ENCODE data around the gene EVA1C.
"Not testable (repeated sequence)": the region's sequence is repeated elsewhere in the genome, so short reads cannot be mapped to it uniquely, and the experiment has no call there.

Gene EVA1C
- total RNA-seq, result 14.1 to 20.7 (median 14.6) reads per million in 4 experiments

DNA sequence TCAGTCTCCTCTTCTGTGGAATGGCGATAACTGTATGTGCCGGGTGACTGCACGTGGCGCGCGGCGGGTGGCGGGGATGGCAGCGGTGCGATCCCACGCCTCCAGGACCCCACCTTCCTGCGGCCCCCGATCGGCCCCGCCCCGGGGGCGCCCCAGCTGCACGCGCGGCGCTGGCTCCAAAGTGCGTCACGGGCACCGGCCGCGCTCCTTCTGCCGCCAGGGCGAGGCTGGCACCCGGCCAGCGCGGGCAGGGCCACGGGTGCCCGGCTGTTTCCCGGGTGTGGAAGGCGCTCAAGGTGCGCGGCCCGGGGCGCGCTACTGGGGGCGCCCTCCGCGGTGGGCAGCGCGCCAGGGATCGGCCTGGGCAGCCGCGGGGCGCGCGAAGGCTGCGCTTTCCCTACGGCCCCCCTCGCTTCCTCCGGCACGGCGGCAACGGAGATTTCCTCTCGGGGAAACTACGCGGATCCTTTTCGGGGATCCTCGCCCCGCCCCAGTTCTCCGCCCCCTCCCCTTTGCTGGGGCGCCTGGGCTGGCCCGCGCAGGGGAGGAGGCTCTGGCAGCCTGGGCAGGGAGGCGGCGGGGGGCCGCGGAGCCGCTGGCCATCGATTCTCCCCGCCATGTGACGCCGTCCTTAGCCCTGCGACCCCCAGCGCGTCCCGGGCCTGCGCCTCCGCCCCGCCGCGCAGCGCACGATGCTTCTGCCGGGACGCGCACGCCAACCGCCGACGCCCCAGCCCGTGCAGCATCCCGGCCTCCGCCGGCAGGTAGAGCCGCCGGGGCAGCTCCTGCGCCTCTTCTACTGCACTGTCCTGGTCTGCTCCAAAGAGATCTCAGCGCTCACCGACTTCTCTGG lies at the start of gene EVA1C:
Gene EVA1C, plus strand, starts transcription at position 545 of the 853 bp plus-strand sequence. Its CDS starts 148 bp downstream, at position 693.
- DNase-seq, result peak; percentile 64

DNA sequence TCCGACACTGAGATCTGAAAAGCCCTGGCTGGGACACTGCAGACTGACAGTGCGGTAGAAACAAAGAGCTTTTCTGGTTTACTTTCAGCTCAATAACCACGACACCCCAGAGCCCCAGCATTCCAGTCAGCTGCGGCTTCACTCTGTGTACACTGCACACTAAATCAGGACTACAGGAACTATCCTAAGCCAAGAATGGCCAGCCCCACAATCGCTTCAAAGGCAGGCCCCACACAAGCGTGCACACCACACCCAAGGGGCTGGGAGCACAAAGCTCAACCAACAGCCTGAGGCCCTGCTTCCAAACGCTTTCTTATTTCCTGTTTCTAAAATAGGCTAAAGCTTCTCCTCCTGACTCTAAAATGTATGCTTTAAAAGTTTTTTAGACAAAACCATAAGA lies 48.1 kb upstream of the EVA1C start:
- DNase-seq, result no peak

GRCh38 chr21:32364796-32365195 lies 47.7 kb upstream of the EVA1C start:
- no peak for DNase-seq

DNA sequence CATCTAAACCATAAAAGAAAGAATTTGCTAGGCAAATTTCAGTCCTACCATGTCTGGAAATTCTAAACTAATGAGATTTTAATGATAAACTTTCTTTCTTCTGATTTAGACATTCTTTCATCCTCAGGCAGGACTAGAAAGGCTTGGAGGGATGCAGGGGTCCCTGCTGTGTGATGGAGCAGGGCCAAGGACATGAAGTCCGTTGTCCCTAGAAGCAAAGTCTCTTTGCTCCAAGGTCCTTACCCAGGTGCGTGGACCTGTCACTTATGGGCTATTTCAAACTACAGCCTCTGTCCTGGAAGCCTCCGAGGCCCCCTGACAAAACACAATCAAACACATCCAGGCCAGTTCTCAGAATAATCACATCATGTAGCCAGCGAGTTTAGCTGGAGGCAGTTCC lies 46.3 kb upstream of the EVA1C start:
- DNase-seq, result no peak

DNA sequence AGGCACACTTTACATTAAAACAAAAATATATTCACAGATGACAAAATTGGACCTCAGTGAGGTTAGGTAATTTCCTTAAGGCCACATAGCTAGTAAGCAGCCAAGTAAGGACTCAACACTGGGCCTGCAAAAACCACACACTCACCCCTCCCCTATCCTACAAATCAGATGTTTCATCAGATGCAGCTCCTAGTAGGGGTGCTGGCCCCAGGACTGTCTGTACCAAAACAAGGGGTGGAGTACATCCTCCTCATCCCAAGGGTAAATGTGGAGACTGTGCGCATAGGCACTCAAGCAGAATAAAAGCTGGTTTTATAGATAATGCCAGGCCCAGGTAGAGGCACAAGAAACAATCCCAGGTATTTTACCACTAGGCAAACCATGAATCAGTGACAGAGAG lies 45.3 kb upstream of the EVA1C start:
- no peak for DNase-seq

DNA sequence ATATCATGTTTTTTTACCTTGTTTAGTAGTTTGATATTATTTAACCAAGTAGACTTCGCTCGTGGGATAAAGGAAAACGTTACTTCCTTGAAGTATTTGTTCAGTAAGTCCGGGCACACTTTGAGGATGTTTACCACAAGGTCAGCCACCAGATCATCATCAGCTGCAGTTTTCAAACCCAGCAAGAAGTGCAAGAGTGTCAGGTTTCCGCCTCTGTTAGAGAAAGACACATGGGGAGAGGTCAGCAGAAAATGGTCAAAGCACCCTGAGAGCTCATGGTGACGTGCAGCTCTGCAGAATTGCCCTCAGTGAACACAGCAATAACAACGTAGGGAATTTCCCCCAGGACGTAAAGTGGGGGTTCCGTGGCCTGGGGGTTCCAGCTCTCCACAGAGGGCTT lies 44.1 kb upstream of the EVA1C start:
- no peak for DNase-seq

DNA sequence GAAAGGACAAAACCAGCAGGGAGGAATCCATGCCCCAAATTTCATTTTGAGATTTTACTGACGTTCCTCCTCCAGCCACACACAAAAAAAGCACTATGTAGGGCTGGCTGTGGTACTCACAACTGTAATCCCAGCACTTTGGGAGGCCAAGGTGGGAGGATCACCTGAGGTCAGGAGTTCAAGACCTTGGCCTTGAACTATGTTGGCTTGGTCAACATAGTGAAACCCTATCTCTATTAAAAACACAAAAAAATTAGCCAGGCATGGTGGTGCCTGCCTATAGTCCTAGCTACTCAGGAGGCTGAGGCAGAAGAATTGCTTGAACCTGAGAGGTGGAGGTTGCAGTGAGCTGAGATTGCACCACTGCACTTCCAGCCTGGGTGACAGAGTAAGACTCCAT lies 43.5 kb upstream of the EVA1C start:
- DNase-seq, result not testable (repeated sequence)

GRCh38 chr21:32370998-32371766 lies 41.3 kb upstream of the EVA1C start:
- no peak for DNase-seq

- DNase-seq, result no peak
Observed at GRCh38 chr21:32371913-32372314, 40.6 kb upstream of the EVA1C start.

- no peak for DNase-seq
Observed at GRCh38 chr21:32372755-32373154, 39.8 kb upstream of the EVA1C start.

- no peak for DNase-seq
Observed at GRCh38 chr21:32377506-32377905, 35.0 kb upstream of the EVA1C start.

- DNase-seq, result no peak
Observed at GRCh38 chr21:32377991-32378390, 34.5 kb upstream of the EVA1C start.

DNA sequence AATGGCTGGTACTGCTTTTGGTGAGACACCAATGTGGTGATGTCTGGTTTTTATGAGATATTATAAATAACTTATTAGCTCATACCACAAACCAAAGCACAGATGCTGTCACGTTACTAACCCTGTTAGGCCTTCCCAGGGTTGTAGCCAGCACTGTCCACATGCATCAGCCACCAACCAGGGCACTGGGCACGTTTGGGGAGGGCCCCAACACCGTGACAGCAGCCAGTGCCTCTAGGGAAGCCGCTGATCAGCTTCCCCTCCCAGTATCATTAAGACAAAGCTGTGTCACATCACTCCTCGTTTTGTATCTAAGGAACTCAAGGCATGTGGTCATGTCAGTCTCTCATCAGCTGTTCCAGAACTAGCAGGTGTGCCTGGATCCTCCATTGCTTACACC lies 33.5 kb upstream of the EVA1C start:
- DNase-seq, result no peak

- DNase-seq, result no peak
Observed at GRCh38 chr21:32380940-32381339, 31.6 kb upstream of the EVA1C start.

- DNase-seq, result no peak
Observed at GRCh38 chr21:32381571-32381970, 30.9 kb upstream of the EVA1C start.

DNA sequence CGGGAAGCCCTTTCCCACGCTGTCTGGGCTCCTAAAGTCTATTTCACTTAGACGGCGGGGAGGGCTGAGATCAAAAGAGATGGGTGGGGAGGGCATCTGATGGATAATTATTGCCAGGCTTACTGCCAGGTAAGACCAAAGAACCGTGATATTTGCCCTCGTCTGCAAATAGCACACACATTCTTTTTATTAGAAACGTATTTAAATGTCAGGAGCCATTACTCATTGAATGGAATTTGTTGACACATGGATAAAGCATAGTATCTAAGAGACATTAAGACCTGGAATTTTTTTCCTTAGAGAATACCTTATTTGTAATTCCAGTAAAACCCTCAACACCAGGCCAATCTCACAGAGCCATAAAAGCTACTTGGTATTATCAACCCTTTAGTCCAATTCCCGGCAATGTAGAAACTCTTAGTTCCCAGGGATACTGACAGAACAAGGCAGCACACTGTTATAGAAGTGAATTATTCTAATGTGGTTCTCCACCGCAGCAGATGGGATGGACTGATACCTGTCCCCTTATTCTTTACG lies 30.3 kb upstream of the EVA1C start:
- DNase-seq, result no peak

- no peak for DNase-seq
Observed at GRCh38 chr21:32383812-32384211, 28.7 kb upstream of the EVA1C start.

- DNase-seq, result no peak
Observed at GRCh38 chr21:32386195-32386870, 26.2 kb upstream of the EVA1C start.

DNA sequence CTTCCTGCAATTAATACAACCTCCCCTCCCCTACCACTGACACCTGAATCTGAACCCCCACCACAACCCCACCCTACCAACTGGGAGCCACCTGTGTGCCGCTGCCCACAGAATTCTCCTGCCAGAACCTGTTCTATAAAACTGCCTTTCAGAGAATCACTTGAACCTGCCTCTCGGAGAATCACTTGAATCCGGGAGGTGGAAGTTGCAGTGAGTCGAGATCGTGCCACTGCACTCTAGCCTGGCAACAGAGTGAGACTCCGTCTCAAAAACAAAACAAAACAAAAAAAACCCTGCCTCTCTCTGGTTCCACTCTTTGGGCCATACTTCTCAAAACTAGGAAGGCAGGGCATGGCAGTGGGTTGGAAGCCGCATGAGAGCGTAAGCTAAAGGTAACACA lies 25.4 kb upstream of the EVA1C start:
- no peak for DNase-seq

GRCh38 chr21:32388306-32388705 lies 24.2 kb upstream of the EVA1C start:
- no peak for DNase-seq

- no peak for DNase-seq
Observed at GRCh38 chr21:32389337-32390015, 23.0 kb upstream of the EVA1C start.

DNA sequence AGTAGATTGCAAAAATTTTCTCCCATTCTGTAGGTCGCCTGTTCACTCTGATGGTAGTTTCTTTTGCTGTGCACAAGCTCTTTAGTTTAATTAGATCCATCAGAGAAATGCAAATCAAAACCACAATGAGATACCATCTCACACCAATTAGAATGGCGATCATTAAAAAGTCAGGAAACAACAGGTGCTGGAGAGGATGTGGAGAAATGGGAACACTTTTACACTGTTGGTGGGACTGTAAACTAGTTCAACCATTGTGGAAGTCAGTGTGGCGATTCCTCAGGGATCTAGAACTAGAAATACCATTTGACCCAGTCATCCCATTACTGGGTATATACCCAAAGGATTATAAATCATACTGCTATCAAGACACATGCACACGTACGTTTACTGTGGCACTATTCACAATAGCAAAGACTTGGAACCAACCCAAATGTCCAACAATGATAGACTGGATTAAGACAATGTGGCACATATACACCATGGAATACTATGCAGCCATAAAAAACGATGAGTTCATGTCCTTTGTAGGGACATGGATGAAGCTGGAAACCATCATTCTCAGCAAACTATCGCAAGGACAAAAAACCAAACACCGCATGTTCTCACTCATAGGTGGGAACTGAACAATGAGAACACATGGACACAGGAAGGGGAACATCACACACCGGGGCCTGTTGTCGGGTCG lies 21.8 kb upstream of the EVA1C start:
- not testable (repeated sequence) for DNase-seq

All from effector CD8-positive, alpha-beta T cell (primary cell).